Skeletal muscle satellite cell (primary cell): ENCODE measurements around the gene ARID4B.
"Not testable (repeated sequence)": the region's sequence is repeated elsewhere in the genome, so short reads cannot be mapped to it uniquely, and the experiment has no call there.

Experiments
- H3K27me3 ChIP-seq: 2 replicates; pipeline ENCODE4 v1.7.0; 2013; ENCODE audit warnings: low read length; ENCODE audit not compliant: control insufficient read depth, insufficient read depth
- H3K36me3 ChIP-seq: 2 replicates; pipeline ENCODE4 v1.7.0; 2013; ENCODE audit warnings: mild to moderate bottlenecking, control low read depth, low read length; ENCODE audit not compliant: insufficient read depth
- H3K4me1 ChIP-seq: 2 replicates; pipeline ENCODE4 v1.7.0; 2013; ENCODE audit warnings: low read length; ENCODE audit not compliant: control insufficient read depth, insufficient read depth
- H3K4me2 ChIP-seq: 2 replicates; pipeline ENCODE4 v1.7.0; 2013; ENCODE audit warnings: mild to moderate bottlenecking, low read length
- H3K4me3 ChIP-seq: 2 replicates; pipeline ENCODE4 v1.7.0; 2013; ENCODE audit warnings: low read length
- H3K9ac ChIP-seq: 2 replicates; pipeline ENCODE4 v1.7.0; 2013; ENCODE audit warnings: mild to moderate bottlenecking, low read depth, low read length, moderate library complexity
- H3K9me3 ChIP-seq: replicated peaks from 2 replicates; pipeline ENCODE4 v1.7.0; 2013; ENCODE audit warnings: mild to moderate bottlenecking, control low read depth, low read length

Gene ARID4B

GRCh38 chr1:235309206-235309605 lies 18.8 kb downstream of the ARID4B start:
- not testable (repeated sequence) for H3K9ac ChIP-seq, H3K4me2 ChIP-seq, H3K36me3 ChIP-seq, H3K4me3 ChIP-seq, H3K27me3 ChIP-seq, H3K9me3 ChIP-seq
- H3K4me1 ChIP-seq, result peaks cover 20% of the 10 kb centered on the region

- Histone ChIP-seq H3K36me3 (no peaks in the 10 kb centered on the region), H3K4me1 (peaks cover 14% of the 10 kb centered on the region)
Measured at GRCh38 chr1:235307158-235308124, 20.5 kb downstream of the ARID4B start.

GRCh38 chr1:235304549-235305451 lies 23.2 kb downstream of the ARID4B start:
- peaks cover 14% of the 10 kb centered on the region for H3K4me1 ChIP-seq
- H3K4me2 ChIP-seq, result no peak overlapping the region
- no peak overlapping the region for H3K4me3 ChIP-seq
- H3K27me3 ChIP-seq, result no peaks in the 10 kb centered on the region
- H3K36me3 ChIP-seq, result no peaks in the 10 kb centered on the region
- no peaks in the 10 kb centered on the region for H3K9me3 ChIP-seq
- H3K9ac ChIP-seq, result no peak overlapping the region

More at GRCh38 chr1:235307158-235308124, 20.5 kb downstream of the ARID4B start:
- Histone ChIP-seq H3K4me2 (peak overlapping the region; percentile 12), H3K27me3 (no peaks in the 10 kb centered on the region), H3K9ac (no peak overlapping the region), H3K9me3 (no peaks in the 10 kb centered on the region), H3K4me3 (no peak overlapping the region)

- Histone ChIP-seq H3K27me3 (no peaks in the 10 kb centered on the region), H3K4me1 (peaks cover 5% of the 10 kb centered on the region), H3K4me2 (no peak overlapping the region), H3K9ac (no peak overlapping the region), H3K36me3 (no peaks in the 10 kb centered on the region), H3K4me3 (no peak overlapping the region), H3K9me3 (no peaks in the 10 kb centered on the region)
Measured at GRCh38 chr1:235302143-235302542, 25.8 kb downstream of the ARID4B start.

- H3K4me2 ChIP-seq, result no peak overlapping the region
- no peaks in the 10 kb centered on the region for H3K27me3 ChIP-seq
- H3K36me3 ChIP-seq, result no peaks in the 10 kb centered on the region
- H3K9me3 ChIP-seq, result no peaks in the 10 kb centered on the region
- H3K4me3 ChIP-seq, result no peak overlapping the region
- no peak overlapping the region for H3K9ac ChIP-seq
- peaks cover 9% of the 10 kb centered on the region for H3K4me1 ChIP-seq
Measured at GRCh38 chr1:235299169-235299858, 28.7 kb downstream of the ARID4B start.

- H3K4me3 ChIP-seq, result no peak overlapping the region
- no peaks in the 10 kb centered on the region for H3K9me3 ChIP-seq
- H3K27me3 ChIP-seq, result no peaks in the 10 kb centered on the region
- H3K4me2 ChIP-seq, result no peak overlapping the region
- no peaks in the 10 kb centered on the region for H3K36me3 ChIP-seq
- peaks cover 9% of the 10 kb centered on the region for H3K4me1 ChIP-seq
- no peak overlapping the region for H3K9ac ChIP-seq
Measured at GRCh38 chr1:235298758-235299157, 29.2 kb downstream of the ARID4B start.

- H3K9ac ChIP-seq, result no peak overlapping the region
- no peaks in the 10 kb centered on the region for H3K36me3 ChIP-seq
- no peak overlapping the region for H3K4me2 ChIP-seq
- no peaks in the 10 kb centered on the region for H3K27me3 ChIP-seq
- no peak overlapping the region for H3K4me3 ChIP-seq
- H3K4me1 ChIP-seq, result peaks cover 9% of the 10 kb centered on the region
- H3K9me3 ChIP-seq, result no peaks in the 10 kb centered on the region
Measured at GRCh38 chr1:235297579-235297978, 30.4 kb downstream of the ARID4B start.

- Histone ChIP-seq H3K9ac (no peak overlapping the region), H3K9me3 (no peaks in the 10 kb centered on the region), H3K4me2 (no peak overlapping the region), H3K36me3 (no peaks in the 10 kb centered on the region), H3K27me3 (no peaks in the 10 kb centered on the region), H3K4me1 (peaks cover 9% of the 10 kb centered on the region), H3K4me3 (no peak overlapping the region)
Measured at GRCh38 chr1:235296729-235297128, 31.2 kb downstream of the ARID4B start.

GRCh38 chr1:235295902-235296350 lies 32.1 kb downstream of the ARID4B start:
- H3K4me3 ChIP-seq, result no peak overlapping the region
- no peaks in the 10 kb centered on the region for H3K36me3 ChIP-seq
- H3K9me3 ChIP-seq, result no peaks in the 10 kb centered on the region
- H3K9ac ChIP-seq, result peak overlapping the region; percentile 12
- peaks cover 9% of the 10 kb centered on the region for H3K4me1 ChIP-seq
- H3K4me2 ChIP-seq, result peak overlapping the region; percentile 1
- H3K27me3 ChIP-seq, result no peaks in the 10 kb centered on the region

- H3K4me2 ChIP-seq, result no peak overlapping the region
- no peaks in the 10 kb centered on the region for H3K9me3 ChIP-seq
- H3K4me1 ChIP-seq, result peaks cover 9% of the 10 kb centered on the region
- no peaks in the 10 kb centered on the region for H3K36me3 ChIP-seq
- no peaks in the 10 kb centered on the region for H3K27me3 ChIP-seq
- H3K9ac ChIP-seq, result no peak overlapping the region
- no peak overlapping the region for H3K4me3 ChIP-seq
Measured at GRCh38 chr1:235293322-235293942, 34.5 kb downstream of the ARID4B start.
